ENCODE measurements around the gene AFDN. TPM values are rescaled to one million over a fixed set of nuclear protein-coding genes. Genes with fewer than 3 reads are reported as not detected.

Gene AFDN
- total RNA-seq, 1 donor from 2014 or later = 40.8 TPM

GRCh38 chr6:167801263-167801662 is 25.4 kb upstream of the AFDN start:
- no peak overlapping the region for H3K4me3 Mint-ChIP-seq
- H3K9me3 Mint-ChIP-seq = no peaks in the 10 kb centered on the region
- peaks cover 49% of the 10 kb centered on the region for H3K27me3 Mint-ChIP-seq
- no peak overlapping the region for H3K27ac Mint-ChIP-seq
- intact Hi-C loops (cut with micrococcal nuclease) = no loop called here
- DNase-seq = no peak
- no peaks in the 10 kb centered on the region for H3K36me3 Mint-ChIP-seq (ENCODE audit: low read depth)
- peaks cover 2% of the 10 kb centered on the region for H3K4me1 Mint-ChIP-seq

- no peak overlapping the region for H3K4me3 Mint-ChIP-seq
- H3K36me3 Mint-ChIP-seq (ENCODE audit: low read depth) = no peaks in the 10 kb centered on the region
- H3K27me3 Mint-ChIP-seq = peaks cover 45% of the 10 kb centered on the region
- intact Hi-C loops (cut with micrococcal nuclease) = no loop called here
- no peaks in the 10 kb centered on the region for H3K9me3 Mint-ChIP-seq
- no peaks in the 10 kb centered on the region for H3K4me1 Mint-ChIP-seq
- no peak for DNase-seq
- no peak overlapping the region for H3K27ac Mint-ChIP-seq
These were observed 24.4 kb upstream of the AFDN start for GRCh38 chr6:167802339-167802738.

GRCh38 chr6:167803816-167804215 is 22.9 kb upstream of the AFDN start:
- Mint-ChIP-seq H3K27me3 (peaks cover 37% of the 10 kb centered on the region), H3K4me1 (no peaks in the 10 kb centered on the region), H3K36me3 (ENCODE audit: low read depth) (no peaks in the 10 kb centered on the region), H3K4me3 (no peak overlapping the region), H3K9me3 (no peaks in the 10 kb centered on the region), H3K27ac (no peak overlapping the region)
- intact Hi-C loops (cut with micrococcal nuclease) = no loop called here
- peak; percentile 17 for DNase-seq

GRCh38 chr6:167804281-167805013 is 22.3 kb upstream of the AFDN start:
- DNase-seq = peak; percentile 48
- no peaks in the 10 kb centered on the region for H3K36me3 Mint-ChIP-seq (ENCODE audit: low read depth)
- H3K27me3 Mint-ChIP-seq = peaks cover 41% of the 10 kb centered on the region
- no peak overlapping the region for H3K27ac Mint-ChIP-seq
- intact Hi-C loops (cut with micrococcal nuclease) = no loop called here
- no peaks in the 10 kb centered on the region for H3K9me3 Mint-ChIP-seq
- H3K4me3 Mint-ChIP-seq = no peak overlapping the region
- no peaks in the 10 kb centered on the region for H3K4me1 Mint-ChIP-seq

DNA sequence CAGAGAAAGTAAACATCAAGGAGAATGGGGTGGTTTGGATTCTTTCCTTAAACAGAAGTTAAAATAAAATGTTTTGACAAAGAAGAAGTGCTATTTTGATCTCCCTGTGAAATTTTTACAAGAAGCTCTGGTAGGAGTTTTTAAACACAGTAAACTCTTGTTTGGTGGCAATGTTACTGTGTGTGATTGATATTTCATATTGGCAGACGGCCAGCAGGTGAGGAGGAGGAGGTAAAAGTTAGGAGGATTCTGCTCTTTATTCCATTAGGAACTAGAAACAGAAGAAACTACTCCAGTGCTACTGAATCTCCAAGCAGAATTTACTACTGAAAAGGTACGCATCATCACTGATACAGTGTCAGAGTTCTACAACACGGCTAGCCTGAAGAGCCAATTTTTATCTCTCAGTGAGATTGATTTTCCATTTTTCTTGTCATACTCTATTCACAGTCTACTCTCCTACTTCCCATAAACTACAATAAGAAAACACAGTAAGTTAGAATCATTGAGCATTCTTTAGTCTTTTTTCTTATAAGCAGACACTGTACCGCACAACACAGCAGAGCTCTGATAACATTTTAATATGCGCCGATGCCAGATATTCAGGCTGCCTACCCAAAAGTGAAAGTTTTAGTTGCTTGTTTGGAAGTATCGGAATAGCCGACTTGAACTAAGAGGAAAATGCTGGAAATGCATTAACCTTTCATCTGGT is 21.2 kb upstream of the AFDN start:
- Mint-ChIP-seq H3K27me3 (peaks cover 39% of the 10 kb centered on the region), H3K36me3 (ENCODE audit: low read depth) (no peaks in the 10 kb centered on the region), H3K27ac (no peak overlapping the region), H3K4me3 (no peak overlapping the region), H3K9me3 (no peaks in the 10 kb centered on the region), H3K4me1 (no peaks in the 10 kb centered on the region)
- intact Hi-C loops (cut with micrococcal nuclease) = no loop called here
- peak; percentile 13 for DNase-seq

DNA sequence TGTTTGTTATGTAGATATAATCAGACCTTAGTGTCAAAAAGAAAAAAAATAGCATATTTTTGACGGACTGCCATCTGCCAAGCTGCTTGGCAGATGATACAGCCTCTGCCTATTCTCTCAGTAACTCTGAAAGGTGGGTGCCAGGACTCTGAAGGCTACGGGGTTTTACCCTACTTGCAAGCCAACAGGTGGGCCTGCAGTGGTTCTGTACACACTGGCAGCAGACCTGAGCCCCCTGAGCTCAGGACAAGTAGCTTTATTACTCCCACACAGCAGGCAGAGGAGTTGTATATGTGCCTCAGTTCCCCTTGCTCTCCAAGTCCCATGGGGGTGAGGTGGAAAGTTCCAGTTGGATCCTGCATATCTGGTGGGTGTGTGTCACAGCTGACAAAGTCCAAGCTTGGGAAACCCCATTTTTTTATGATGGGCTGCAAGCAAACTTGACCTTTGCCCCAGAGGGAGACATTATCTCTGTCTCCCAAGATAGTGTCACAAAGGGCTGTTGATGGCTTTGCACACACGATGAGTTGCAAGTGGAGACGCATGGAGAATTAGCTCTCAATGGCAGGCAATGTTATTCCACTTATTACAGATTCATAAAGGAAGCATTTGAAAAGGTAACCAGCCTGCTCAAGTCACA is 20.5 kb upstream of the AFDN start:
- Mint-ChIP-seq H3K4me1 (no peaks in the 10 kb centered on the region), H3K27ac (no peak overlapping the region), H3K36me3 (ENCODE audit: low read depth) (no peaks in the 10 kb centered on the region), H3K9me3 (no peaks in the 10 kb centered on the region), H3K27me3 (peaks cover 41% of the 10 kb centered on the region), H3K4me3 (no peak overlapping the region)
- peak; percentile 44 for DNase-seq
- intact Hi-C loops (cut with micrococcal nuclease) = no loop called here

- peak; percentile 20 for DNase-seq
- peaks cover 38% of the 10 kb centered on the region for H3K27me3 Mint-ChIP-seq
- H3K9me3 Mint-ChIP-seq = no peaks in the 10 kb centered on the region
- intact Hi-C loops (cut with micrococcal nuclease) = no loop called here
- H3K4me3 Mint-ChIP-seq = no peak overlapping the region
- H3K4me1 Mint-ChIP-seq = no peaks in the 10 kb centered on the region
- H3K27ac Mint-ChIP-seq = no peak overlapping the region
- H3K36me3 Mint-ChIP-seq (ENCODE audit: low read depth) = no peaks in the 10 kb centered on the region
These were observed 19.5 kb upstream of the AFDN start for GRCh38 chr6:167807200-167807599.

GRCh38 chr6:167807756-167808155 is 19.0 kb upstream of the AFDN start:
- Mint-ChIP-seq H3K27ac (no peak overlapping the region), H3K4me1 (no peaks in the 10 kb centered on the region), H3K36me3 (ENCODE audit: low read depth) (no peaks in the 10 kb centered on the region), H3K9me3 (no peaks in the 10 kb centered on the region), H3K4me3 (no peak overlapping the region), H3K27me3 (peaks cover 35% of the 10 kb centered on the region)
- intact Hi-C loops (cut with micrococcal nuclease) = no loop called here
- DNase-seq = peak; percentile 26

GRCh38 chr6:167811040-167811439 is 15.7 kb upstream of the AFDN start:
- peak; percentile 36 for DNase-seq
- Mint-ChIP-seq H3K4me3 (no peak overlapping the region), H3K9me3 (no peaks in the 10 kb centered on the region), H3K36me3 (ENCODE audit: low read depth) (no peaks in the 10 kb centered on the region), H3K27ac (no peak overlapping the region), H3K4me1 (no peaks in the 10 kb centered on the region), H3K27me3 (peaks cover 27% of the 10 kb centered on the region)
- intact Hi-C loops (cut with micrococcal nuclease) = no loop called here

GRCh38 chr6:167811442-167812087 is 15.1 kb upstream of the AFDN start:
- Mint-ChIP-seq H3K4me3 (no peak overlapping the region), H3K4me1 (no peaks in the 10 kb centered on the region)

DNA sequence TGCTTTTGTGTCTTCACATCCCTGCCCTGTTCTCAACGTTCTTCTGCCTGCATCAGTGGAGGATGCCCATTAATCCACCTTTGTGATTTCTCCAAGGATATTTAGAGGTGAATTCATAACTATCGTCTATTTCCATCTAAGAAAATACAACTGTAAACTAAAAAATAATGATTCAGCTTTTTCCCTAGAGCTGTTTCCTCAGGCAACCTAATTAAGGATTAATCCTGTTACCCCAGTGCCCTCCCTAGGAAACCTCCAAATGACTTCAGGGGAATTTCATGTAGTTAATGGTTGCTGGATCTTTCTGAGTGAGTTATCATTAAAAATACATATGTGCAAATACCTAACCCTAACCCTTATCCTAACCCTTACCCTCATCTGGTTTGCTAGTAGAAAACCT is 14.6 kb upstream of the AFDN start:
- intact Hi-C loops (cut with micrococcal nuclease) = no loop called here
- Mint-ChIP-seq H3K36me3 (ENCODE audit: low read depth) (no peaks in the 10 kb centered on the region), H3K27me3 (peaks cover 28% of the 10 kb centered on the region), H3K9me3 (no peaks in the 10 kb centered on the region), H3K4me3 (no peak overlapping the region), H3K4me1 (no peaks in the 10 kb centered on the region), H3K27ac (no peak overlapping the region)
- DNase-seq = no peak

More at GRCh38 chr6:167811442-167812087, 15.1 kb upstream of the AFDN start:
- Mint-ChIP-seq H3K27me3 (peaks cover 27% of the 10 kb centered on the region), H3K9me3 (no peaks in the 10 kb centered on the region), H3K27ac (no peak overlapping the region), H3K36me3 (ENCODE audit: low read depth) (no peaks in the 10 kb centered on the region)
- intact Hi-C loops (cut with micrococcal nuclease) = no loop called here
- DNase-seq = peak; percentile 35

DNA sequence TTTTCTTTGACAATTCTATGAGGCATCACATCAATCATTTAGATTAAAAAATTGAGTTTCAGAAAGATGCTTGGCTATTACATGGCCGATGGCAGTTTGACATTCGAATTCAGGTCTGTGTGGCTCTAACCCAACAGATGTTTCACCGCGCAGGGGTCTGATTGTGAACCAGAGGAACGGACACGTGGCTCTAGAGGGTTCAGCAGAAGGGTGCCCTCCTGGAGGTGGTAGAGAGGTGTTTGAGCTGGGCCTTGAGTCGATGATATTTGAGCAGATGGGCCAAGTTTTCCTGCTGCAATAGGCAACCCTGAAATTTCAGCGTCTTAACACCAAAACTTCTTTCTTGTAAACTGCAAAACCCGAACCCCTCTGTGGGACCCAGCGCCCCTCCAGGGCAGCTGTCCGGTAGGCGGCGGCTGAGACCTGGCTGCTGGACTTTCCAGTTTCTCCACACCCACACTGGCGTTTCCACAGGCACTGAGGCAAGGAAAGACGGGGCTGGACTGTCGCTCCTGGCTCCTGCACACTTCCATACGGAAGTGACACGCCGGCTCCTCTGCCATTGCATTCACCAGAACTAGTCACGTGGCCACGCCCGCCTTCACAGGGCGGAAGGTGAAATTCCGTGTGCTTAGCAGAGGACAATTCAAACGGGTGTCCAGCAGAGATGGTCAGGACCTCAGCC is 11.3 kb upstream of the AFDN start:
- Mint-ChIP-seq H3K27me3 (peaks cover 39% of the 10 kb centered on the region), H3K4me1 (no peaks in the 10 kb centered on the region), H3K4me3 (no peak overlapping the region), H3K36me3 (ENCODE audit: low read depth) (no peaks in the 10 kb centered on the region), H3K9me3 (no peaks in the 10 kb centered on the region), H3K27ac (no peak overlapping the region)
- intact Hi-C loops (cut with micrococcal nuclease) = no loop called here
- peak; percentile 47 for DNase-seq

DNA sequence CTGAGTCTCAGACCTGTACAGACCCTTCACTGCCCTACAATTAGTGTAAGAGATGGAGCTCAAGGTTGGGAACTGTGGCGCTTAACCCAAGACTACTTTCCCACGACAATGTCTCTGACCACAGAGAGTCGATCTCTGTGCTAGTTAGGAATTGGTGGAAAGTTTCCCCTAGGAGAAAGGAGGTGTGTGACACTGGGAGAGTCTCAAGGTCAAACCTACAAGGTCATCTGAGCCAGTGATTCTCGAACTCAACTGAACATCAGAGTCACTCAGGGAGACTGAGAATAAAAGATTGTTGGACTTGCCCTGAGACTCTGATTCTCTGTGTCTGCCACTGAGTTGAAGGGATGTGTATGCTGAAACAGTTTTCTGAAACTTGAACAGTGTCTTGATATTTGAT is 9.7 kb upstream of the AFDN start:
- DNase-seq = peak; percentile 31
- intact Hi-C loops (cut with micrococcal nuclease) = no loop called here
- H3K36me3 Mint-ChIP-seq (ENCODE audit: low read depth) = no peaks in the 10 kb centered on the region
- no peak overlapping the region for H3K4me3 Mint-ChIP-seq
- peaks cover 41% of the 10 kb centered on the region for H3K27me3 Mint-ChIP-seq
- no peaks in the 10 kb centered on the region for H3K9me3 Mint-ChIP-seq
- no peak overlapping the region for H3K27ac Mint-ChIP-seq
- no peaks in the 10 kb centered on the region for H3K4me1 Mint-ChIP-seq
